K562 (cell line): ENCODE measurements around the gene MBP. TPM values are rescaled to one million over a fixed set of nuclear protein-coding genes. Genes with fewer than 3 reads are reported as not detected.

ENCODE experiments used
- ATAC-seq: fragments of 200-7000 bp; cut with Tn5 transposase; 3 replicates; pipeline ENCODE4 v1.9.1; 2020; ENCODE audit warnings: moderate library complexity
- BruUV-seq: library from RNA; stranded (reverse); fragments of 400-500 nt; replicated peaks from 2 replicates; lab custom pipeline; 2021; lab: Mats Ljungman, UMichigan
- CTCF ChIA-PET: fragments of 300-600 bp; formaldehyde crosslinking; extraction: SDS; loops from one replicate; lab custom pipeline; 2021; ENCODE audit warnings: low intra/inter-chr PET ratio; lab: Yijun Ruan, JAX
- POLR2A ChIA-PET: fragments of 300-600, 350-650 bp; sonication (Branson Sonifier 250); formaldehyde crosslinking; extraction: SDS; loops from one replicate; lab custom pipeline; 2021; ENCODE audit warnings: antibody characterized with exemption, inconsistent platforms; lab: Yijun Ruan, JAX
- DNase-seq, 4 experiments: peaks; one replicate each; pipeline versions ENCODE4 v3.0.0 to v3.0.0-alpha.2; 2011 to 2018; ENCODE audit warnings: low spot score in 3 of 4, mixed read lengths in 3 of 4; ENCODE audit errors: extremely low read depth in 1 of 4
- FAIRE-seq: peaks from 2 replicates; lab custom pipeline; 2011; peaks lifted over from hg19 to GRCh38; lab: Jason Lieb, UNC
- H2AFZ ChIP-seq: 2 replicates; pipeline ENCODE4 v1.6.0; 2011; ENCODE audit warnings: low read depth, low read length, control low read depth, inconsistent platforms
- H3K27ac ChIP-seq: fragments of 200-600 bp; 3 replicates; pipeline ENCODE4 v1.8.0; 2011; ENCODE audit warnings: low read depth, mild to moderate bottlenecking, control low read depth, inconsistent platforms, low read length, moderate library complexity, mixed read lengths; ENCODE audit errors: extremely low read depth
- H3K27me3 ChIP-seq, 2 experiments: fragments of 300-600 bp in 1 of 2; 2 replicates in 1 of 2; 3 replicates in 1 of 2; pipeline versions ENCODE4 v1.6.0 to v1.8.0; 2011; ENCODE audit warnings: inconsistent platforms in 2 of 2, low read length in 2 of 2, mild to moderate bottlenecking in 1 of 2, mixed read lengths in 1 of 2, moderate library complexity in 1 of 2; ENCODE audit not compliant: control insufficient read depth in 2 of 2, insufficient read depth in 2 of 2
- H3K36me3 ChIP-seq: fragments of 300-600 bp; 3 replicates; pipeline ENCODE4 v1.8.0; 2011; ENCODE audit warnings: mild to moderate bottlenecking, low read length, inconsistent platforms; ENCODE audit not compliant: control insufficient read depth, insufficient read depth
- H3K4me1 ChIP-seq, 2 experiments: fragments of 200-600 bp in 1 of 2; replicated peaks in 1 of 2; 2 replicates in 1 of 2; 3 replicates in 1 of 2; pipeline versions ENCODE4 v1.5.1 to v1.8.0; 2011; ENCODE audit warnings: inconsistent platforms in 2 of 2, low read length in 2 of 2, mild to moderate bottlenecking in 1 of 2, mixed read lengths in 1 of 2, moderate library complexity in 1 of 2; ENCODE audit not compliant: control insufficient read depth in 2 of 2, insufficient read depth in 2 of 2
- H3K4me2 ChIP-seq: 2 replicates; pipeline ENCODE4 v1.6.1; 2011; ENCODE audit warnings: low read length, control low read depth, inconsistent platforms, mixed read lengths; ENCODE audit not compliant: insufficient read depth
- H3K4me3 ChIP-seq: fragments of 200-600 bp; sonication (generic), shearing (Covaris generic); 2 replicates; pipeline ENCODE4 v1.5.1; 2016; ENCODE audit warnings: control low read depth, inconsistent platforms
- H3K79me2 ChIP-seq: fragments of 200-600 bp; 3 replicates; pipeline ENCODE4 v1.8.0; 2011; ENCODE audit warnings: low read length, inconsistent platforms; ENCODE audit not compliant: control insufficient read depth, insufficient read depth
- H3K9ac ChIP-seq, 2 experiments: 2 replicates each; pipeline versions ENCODE4 v1.6.0 to v1.6.1; 2011; ENCODE audit warnings: low read depth in 2 of 2, low read length in 2 of 2, control low read depth in 1 of 2, inconsistent platforms in 1 of 2, mild to moderate bottlenecking in 1 of 2, mixed read lengths in 1 of 2; ENCODE audit not compliant: insufficient read depth in 1 of 2
- H3K9me1 ChIP-seq: one replicate; pipeline ENCODE4 v1.6.0; 2011; ENCODE audit warnings: inconsistent platforms, mild to moderate bottlenecking, low read length, moderate library complexity; ENCODE audit not compliant: control insufficient read depth, insufficient read depth
- H3K9me3 ChIP-seq: replicated peaks from 2 replicates; pipeline ENCODE4 v1.5.1; 2011; ENCODE audit warnings: low read depth, low read length, inconsistent platforms; ENCODE audit not compliant: control insufficient read depth, insufficient read depth
- H4K20me1 ChIP-seq: replicated peaks from 2 replicates; pipeline ENCODE4 v1.6.1; 2011; ENCODE audit warnings: low read length, inconsistent platforms, mixed read lengths; ENCODE audit not compliant: control insufficient read depth, insufficient read depth
- FOXK2 ChIP-seq, 2 experiments: fragments of 450-650 bp; IDR thresholded peaks in 1 of 2; conservative IDR thresholded peaks in 1 of 2; 2 replicates each; pipeline ENCODE4 v1.6.1; 2016; ENCODE audit warnings: low read depth in 2 of 2, mild to moderate bottlenecking in 1 of 2
- GABPA ChIP-seq: fragments of 200-800 bp; sonication (Bioruptor generic); conservative IDR thresholded peaks from 2 replicates; pipeline ENCODE4 v1.6.1; 2016; ENCODE audit warnings: low read depth, missing genetic modification characterization, missing compliant biosample characterization
- POLR2A ChIP-seq: fragments of 450-650 bp; conservative IDR thresholded peaks from 2 replicates; pipeline ENCODE4 v1.6.1; 2016
- POLR2G ChIP-seq: fragments of 200-400 bp; formaldehyde crosslinking; IDR thresholded peaks from 2 replicates; pipeline ENCODE4 v1.6.1; 2017; ENCODE audit warnings: low read depth, mild to moderate bottlenecking, antibody characterized with exemption, low read length, moderate library complexity
- PPARD ChIP-seq: fragments of 250-450 bp; sonication (Bioruptor Pico); IDR thresholded peaks from 2 replicates; pipeline ENCODE4 v1.8.0; 2022; ENCODE audit warnings: inconsistent platforms, mild to moderate bottlenecking, moderate library complexity
- SLC30A9 ChIP-seq: fragments of 250-450 bp; sonication (Bioruptor Pico); IDR thresholded peaks from 2 replicates; pipeline ENCODE4 v1.8.0; 2022; ENCODE audit warnings: mild to moderate bottlenecking, moderate library complexity
- THRAP3 ChIP-seq: fragments of 450-650 bp; IDR thresholded peaks from 2 replicates; pipeline ENCODE4 v1.6.1; 2016; ENCODE audit warnings: mild to moderate bottlenecking, inconsistent platforms, borderline replicate concordance
- ZBTB17 ChIP-seq: fragments of 450-650 bp; formaldehyde crosslinking; IDR thresholded peaks from 2 replicates; pipeline ENCODE4 v1.4.0; 2020; ENCODE audit warnings: mild to moderate bottlenecking
- ZNF184 ChIP-seq: sonication (generic); formaldehyde crosslinking; IDR thresholded peaks from 2 replicates; pipeline ENCODE4 v1.5.0; 2020; ENCODE audit warnings: missing genetic modification reagents
- ZNF561 ChIP-seq: fragments of 450-650 bp; formaldehyde crosslinking; conservative IDR thresholded peaks from 2 replicates; pipeline ENCODE4 v1.4.0; 2020; ENCODE audit warnings: mild to moderate bottlenecking, moderate library complexity
- ZNF586 ChIP-seq: fragments of 450-650 bp; formaldehyde crosslinking; conservative IDR thresholded peaks from 2 replicates; pipeline ENCODE4 v1.4.0; 2020; ENCODE audit warnings: mild to moderate bottlenecking, moderate library complexity
- ZNF77 ChIP-seq: fragments of 250-450 bp; sonication (Bioruptor Pico); IDR thresholded peaks from 2 replicates; pipeline ENCODE4 v1.5.0; 2020
- WGBS: fragments of 100-300 bp; shearing (Covaris generic); methylation state at CpG from one replicate; pipeline ENCODE4 v1.1.6; 2016; ENCODE audit warnings: low coverage, mixed read lengths; ENCODE audit not compliant: insufficient coverage; ENCODE audit errors: missing lambda C conversion rate; 5-methylcytosine and 5-hydroxymethylcytosine counted together
- in situ Hi-C: fragments of 300-500 bp; cut with MboI; formaldehyde crosslinking; loops from 4 replicates; pipeline ENCODE4 v1.15.0; 2018; ENCODE audit warnings: inconsistent platforms, mixed read lengths
- intact Hi-C: fragments of 100-400 bp; cut with micrococcal nuclease; formaldehyde crosslinking; loops from 2 replicates; pipeline ENCODE4 v1.14.2; 2022
- polyA plus RNA-seq, 8 experiments: library from polyadenylated mRNA; depleted of rRNA in 4 of 8; stranded (reverse) in 5 of 8; unstranded in 3 of 8; fragments of >200 nt; fragmentation: Nextera tagmentation in 2 of 8; fragmentation: Illumina TruSeq in 1 of 8; extraction: Ambion mirVana in 2 of 8; extraction: Trizol in 1 of 8; gene quantifications; 2 replicates each; pipeline versions ENCODE4 v1.2.1 to v1.2.3, GENCODE V29; 2011 to 2014; ENCODE audit warnings: inconsistent platforms in 1 of 8, missing spikeins in 1 of 8
- total RNA-seq, 7 experiments: library from RNA; depleted of rRNA in 6 of 7; stranded (reverse); fragments of >200 nt in 6 of 7; fragmentation: Illumina TruSeq in 2 of 7; extraction: Trizol in 2 of 7; gene quantifications; 2 replicates each; pipeline versions ENCODE4 v1.2.1 to v1.2.3, GENCODE V29; 2011 to 2021; ENCODE audit warnings: low replicate concordance in 1 of 7
- TF ChIP-seq, protein P1 (sequence below): fragments of 450-650 bp; formaldehyde crosslinking; IDR thresholded peaks from 2 replicates; pipeline ENCODE4 v1.4.0; 2020; ENCODE audit warnings: mild to moderate bottlenecking
- TF ChIP-seq, protein P2 (sequence below): sonication (generic); formaldehyde crosslinking; IDR thresholded peaks from 2 replicates; pipeline ENCODE4 v1.9.0; 2022; ENCODE audit warnings: mild to moderate bottlenecking, missing genetic modification reagents
- TF ChIP-seq, protein P3 (sequence below): fragments of 450-650 bp; conservative IDR thresholded peaks from 2 replicates; pipeline ENCODE4 v1.6.1; 2016; ENCODE audit warnings: missing genetic modification characterization, low read depth, mild to moderate bottlenecking, control low read depth, missing compliant biosample characterization

The MBP gene
- total and polyA plus RNA-seq, 9 of the 15 experiments (the other 6 are each of a cell fraction or from before 2014, with no cell fraction given) = 0.09 TPM; not detected in 8

DNA sequence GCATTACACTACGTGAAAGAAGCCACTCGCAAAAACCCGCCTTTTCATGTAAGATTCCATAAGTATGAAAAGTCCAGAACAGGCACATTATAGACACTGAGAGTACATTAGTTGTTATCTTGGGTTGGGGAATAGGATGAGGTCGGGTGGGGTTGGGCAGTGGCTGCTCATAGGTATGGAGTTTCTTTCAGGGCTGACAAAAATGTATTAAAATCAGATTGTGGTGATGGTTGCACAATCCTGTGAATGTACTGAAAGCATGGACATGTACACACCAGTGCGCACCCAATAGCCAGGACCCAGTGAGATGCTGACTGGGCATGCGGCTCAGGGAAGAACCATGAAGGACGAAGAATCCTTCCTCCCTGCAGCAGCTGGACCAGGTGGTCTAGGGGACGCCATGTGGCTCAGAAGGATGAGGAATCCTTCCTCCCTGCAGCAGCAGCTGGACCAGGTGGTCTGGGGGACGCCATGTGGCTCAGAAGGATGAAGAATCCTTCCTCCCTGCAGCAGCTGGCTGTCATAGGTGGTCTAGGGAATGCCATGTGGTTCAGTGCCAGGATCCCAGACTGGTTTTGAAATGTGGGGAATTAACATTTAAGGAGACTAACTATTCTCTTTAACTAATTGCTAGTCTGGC lies 50.1 kb downstream of the MBP start:
- Histone ChIP-seq H3K4me3 (no peak overlapping the region), H3K4me1 (no peaks in the 10 kb centered on the region; a peak in 2 of 5 replicates), H3K4me2 (no peak overlapping the region), H3K27me3 (peaks cover 0 to 22% of the 10 kb centered on the region in 2 experiments; a peak in 2 of 5 replicates), H2AFZ (no peak overlapping the region), H3K79me2 (no peaks in the 10 kb centered on the region), H3K9me3 (no peaks in the 10 kb centered on the region), H3K9me1 (no peaks in the 10 kb centered on the region), H4K20me1 (no peaks in the 10 kb centered on the region), H3K36me3 (no peaks in the 10 kb centered on the region), H3K9ac (no peak overlapping the region), H3K27ac (no peak overlapping the region)
- ChIA-PET POLR2A (no interaction called here), CTCF (no interaction called here)
- intact Hi-C loops (no loop called here), in situ Hi-C loops (no loop called here)
- ATAC-seq = no peak
- no peak for FAIRE-seq
- BruUV-seq = no TSS peak
- no peak for DNase-seq
- 2% methylated on average over 9 of the region's 9 CpGs for WGBS
- TF ChIP-seq ZNF586 (CRISPR knock-in tag) = no peak
- TF ChIP-seq GABPA (tag) = no peak

DNA sequence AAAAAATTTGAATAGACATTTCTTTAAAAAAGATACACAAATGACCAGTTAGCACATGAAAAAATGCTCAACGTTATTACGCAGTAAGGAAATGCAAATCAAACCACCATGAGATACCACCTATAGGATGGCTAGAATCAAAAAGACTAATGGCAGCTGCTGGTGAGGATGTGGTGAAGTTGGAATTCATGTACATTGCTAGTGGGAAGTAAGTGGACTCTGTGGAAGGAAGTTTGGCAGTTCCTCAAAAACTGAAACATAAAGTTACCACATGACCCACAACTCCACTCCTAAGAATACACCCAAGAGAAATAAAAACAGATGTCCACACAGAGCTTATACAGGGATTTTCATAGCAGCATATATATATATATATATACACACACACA lies 51.2 kb downstream of the MBP start:
- in situ Hi-C loops = no loop called here
- H3K4me3 ChIP-seq = no peak overlapping the region
- H3K36me3 ChIP-seq = no peaks in the 10 kb centered on the region
- DNase-seq = no peak
- no peak for FAIRE-seq
- intact Hi-C loops = no loop called here
- no peaks in the 10 kb centered on the region for H3K79me2 ChIP-seq
- H3K9ac ChIP-seq = no peak overlapping the region
- ChIA-PET POLR2A (no interaction called here), CTCF (no interaction called here)
- H3K9me1 ChIP-seq = no peaks in the 10 kb centered on the region
- H3K4me1 ChIP-seq = no peaks in the 10 kb centered on the region; a peak in 2 of 5 replicates
- no peak overlapping the region for H3K4me2 ChIP-seq
- no peak overlapping the region for H3K27ac ChIP-seq
- no peak for ATAC-seq
- H4K20me1 ChIP-seq = no peaks in the 10 kb centered on the region
- no peak overlapping the region for H2AFZ ChIP-seq
- no TSS peak for BruUV-seq
- H3K9me3 ChIP-seq = no peaks in the 10 kb centered on the region
- peaks cover 0 to 22% of the 10 kb centered on the region in 2 experiments; a peak in 2 of 5 replicates for H3K27me3 ChIP-seq
- 0% methylated on average over 2 of the region's 2 CpGs for WGBS
- TF ChIP-seq ZNF561 (CRISPR knock-in tag) (no peak), ZNF184 (no peak), THRAP3 (no peak), POLR2A (no peak), ZBTB17 (CRISPR knock-in tag) (no peak), POLR2G (no peak), ZNF77 (CRISPR knock-in tag) (no peak), PPARD (CRISPR knock-in tag) (no peak), FOXK2 (conservative IDR thresholded peaks at IDR 0.05 in 1 of 2, IDR thresholded peaks at IDR 0.05 in 1 of 2; ENCODE audit: low read depth in 2 of 2) (no peak), SLC30A9 (no peak)
- TF ChIP-seq, protein P1, sequence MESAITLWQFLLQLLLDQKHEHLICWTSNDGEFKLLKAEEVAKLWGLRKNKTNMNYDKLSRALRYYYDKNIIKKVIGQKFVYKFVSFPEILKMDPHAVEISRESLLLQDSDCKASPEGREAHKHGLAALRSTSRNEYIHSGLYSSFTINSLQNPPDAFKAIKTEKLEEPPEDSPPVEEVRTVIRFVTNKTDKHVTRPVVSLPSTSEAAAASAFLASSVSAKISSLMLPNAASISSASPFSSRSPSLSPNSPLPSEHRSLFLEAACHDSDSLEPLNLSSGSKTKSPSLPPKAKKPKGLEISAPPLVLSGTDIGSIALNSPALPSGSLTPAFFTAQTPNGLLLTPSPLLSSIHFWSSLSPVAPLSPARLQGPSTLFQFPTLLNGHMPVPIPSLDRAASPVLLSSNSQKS (CRISPR knock-in tag) = no peak
- TF ChIP-seq, protein P2, sequence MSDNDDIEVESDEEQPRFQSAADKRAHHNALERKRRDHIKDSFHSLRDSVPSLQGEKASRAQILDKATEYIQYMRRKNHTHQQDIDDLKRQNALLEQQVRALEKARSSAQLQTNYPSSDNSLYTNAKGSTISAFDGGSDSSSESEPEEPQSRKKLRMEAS (CRISPR knock-in tag) = no peak
- TF ChIP-seq, protein P3, sequence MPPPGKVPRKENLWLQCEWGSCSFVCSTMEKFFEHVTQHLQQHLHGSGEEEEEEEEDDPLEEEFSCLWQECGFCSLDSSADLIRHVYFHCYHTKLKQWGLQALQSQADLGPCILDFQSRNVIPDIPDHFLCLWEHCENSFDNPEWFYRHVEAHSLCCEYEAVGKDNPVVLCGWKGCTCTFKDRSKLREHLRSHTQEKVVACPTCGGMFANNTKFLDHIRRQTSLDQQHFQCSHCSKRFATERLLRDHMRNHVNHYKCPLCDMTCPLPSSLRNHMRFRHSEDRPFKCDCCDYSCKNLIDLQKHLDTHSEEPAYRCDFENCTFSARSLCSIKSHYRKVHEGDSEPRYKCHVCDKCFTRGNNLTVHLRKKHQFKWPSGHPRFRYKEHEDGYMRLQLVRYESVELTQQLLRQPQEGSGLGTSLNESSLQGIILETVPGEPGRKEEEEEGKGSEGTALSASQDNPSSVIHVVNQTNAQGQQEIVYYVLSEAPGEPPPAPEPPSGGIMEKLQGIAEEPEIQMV (tag) = no peak
